Measurements from ENCODE around the gene CLDN25. TPM values are rescaled to one million over a fixed set of nuclear protein-coding genes. Genes with fewer than 3 reads are reported as not detected.
"Not testable (repeated sequence)": the region's sequence is repeated elsewhere in the genome, so short reads cannot be mapped to it uniquely, and the experiment has no call there.

Gene CLDN25
- total RNA-seq, 1 experiment from 2014 or later = not detected

DNA sequence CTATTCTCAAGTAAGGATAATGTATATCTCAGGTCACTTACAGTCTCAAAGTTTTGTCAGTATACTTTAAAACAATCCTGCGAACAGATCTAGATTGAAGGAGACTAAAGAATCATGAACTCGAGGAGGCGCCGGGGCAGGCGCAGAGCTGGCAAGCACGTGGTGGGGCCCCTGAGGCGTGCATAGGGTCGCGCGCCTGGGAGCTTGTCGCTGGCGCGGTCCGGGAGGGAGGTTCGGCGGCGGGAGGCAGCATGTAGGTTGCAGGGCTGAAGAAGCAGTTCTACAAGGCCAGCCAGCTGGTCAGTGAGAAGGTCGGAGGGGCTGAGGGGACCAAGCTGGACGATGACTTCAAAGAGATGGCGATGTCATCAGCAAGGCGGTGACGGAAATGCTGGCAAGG, 9.4 kb downstream of the CLDN25 start:
- H3K4me1 ChIP-seq (ENCODE audit: control insufficient read depth in 1 of 2, insufficient read depth in 2 of 2, low read length in 2 of 2); H3K79me2 ChIP-seq (ENCODE audit: insufficient read depth, low read length); H2AFZ ChIP-seq (ENCODE audit: low read depth, low read length, poor library complexity, severe bottlenecking); H3K27ac ChIP-seq (ENCODE audit: low read depth, low read length); H3K36me3 ChIP-seq (ENCODE audit: control insufficient read depth in 1 of 2, insufficient read depth in 2 of 2, low read length in 2 of 2); H4K20me1 ChIP-seq (ENCODE audit: insufficient read depth); H3K9me2 ChIP-seq (ENCODE audit: insufficient read depth); RAD21 ChIA-PET (ENCODE audit: low non-redundant PET in 1 of 2, low total read pairs in 2 of 2, uncharacterized antibody in 2 of 2, unreplicated experiment in 2 of 2); H3K9me3 ChIP-seq (ENCODE audit: control insufficient read depth in 1 of 2, insufficient read depth in 1 of 2, low read depth in 1 of 2, low read length in 2 of 2); DNase-seq (ENCODE audit: low read depth, low spot score); POLR2A ChIA-PET; H3K27me3 ChIP-seq (ENCODE audit: insufficient read depth, low read length); BruUV-seq (replicated peaks); H3K9ac ChIP-seq (ENCODE audit: low read length); CTCF ChIA-PET; H3K4me2 ChIP-seq (ENCODE audit: low read length); ATAC-seq; H3K4me3 ChIP-seq (replicated peaks in 1 of 2; ENCODE audit: low read depth in 1 of 2, low read length in 2 of 2); intact Hi-C loops (cut with micrococcal nuclease): not testable (repeated sequence)

DNA sequence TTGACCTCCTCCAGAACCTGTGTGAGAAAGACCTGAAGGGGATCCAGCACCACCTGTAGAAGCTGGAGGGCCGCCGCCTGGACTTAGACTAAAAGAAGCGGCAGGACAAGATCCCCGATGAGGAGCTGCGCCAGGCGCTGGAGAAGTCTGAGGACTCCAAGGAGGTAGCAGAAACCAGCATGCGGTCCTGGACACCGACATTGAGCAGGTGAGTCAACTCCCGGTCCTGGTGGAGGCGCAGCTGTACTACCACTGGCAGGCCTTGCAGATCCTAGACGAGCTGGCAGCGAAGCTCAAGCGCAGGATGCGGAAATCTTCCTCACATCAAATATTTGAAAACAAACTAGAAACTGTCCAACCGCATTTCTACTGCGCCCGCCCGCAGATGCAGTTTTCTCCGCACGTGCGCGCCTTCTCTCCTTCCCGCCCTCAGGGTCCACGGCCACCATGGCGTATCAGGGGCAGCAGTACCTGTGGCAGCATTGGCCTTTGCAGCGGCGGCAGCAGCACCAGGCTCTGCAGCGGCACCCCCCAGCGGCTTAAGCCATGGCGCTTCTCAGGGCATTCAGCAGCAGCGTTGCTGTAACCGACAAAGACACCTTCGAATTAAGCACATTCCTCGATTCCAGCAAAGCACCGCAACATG, 10.2 kb downstream of the CLDN25 start:
- DNase-seq (ENCODE audit: low read depth, low spot score) (no peak), ATAC-seq (no peak)
- ChIA-PET CTCF (no interaction called here), POLR2A (no interaction called here), RAD21 (ENCODE audit: low non-redundant PET in 1 of 2, low total read pairs in 2 of 2, uncharacterized antibody in 2 of 2, unreplicated experiment in 2 of 2) (no interaction called here)
- no peak overlapping the region for H3K9ac ChIP-seq (ENCODE audit: low read length)
- no peaks in the 10 kb centered on the region for H4K20me1 ChIP-seq (ENCODE audit: insufficient read depth)
- intact Hi-C loops (cut with micrococcal nuclease) = no loop called here
- no peaks in the 10 kb centered on the region for H3K4me1 ChIP-seq (ENCODE audit: control insufficient read depth in 1 of 2, insufficient read depth in 2 of 2, low read length in 2 of 2)
- H3K36me3 ChIP-seq (ENCODE audit: control insufficient read depth in 1 of 2, insufficient read depth in 2 of 2, low read length in 2 of 2) = no peaks in the 10 kb centered on the region
- no peaks in the 10 kb centered on the region for H3K27me3 ChIP-seq (ENCODE audit: insufficient read depth, low read length)
- H3K9me2 ChIP-seq (ENCODE audit: insufficient read depth) = no peaks in the 10 kb centered on the region
- H2AFZ ChIP-seq (ENCODE audit: low read depth, low read length, poor library complexity, severe bottlenecking) = no peak overlapping the region
- H3K9me3 ChIP-seq (ENCODE audit: control insufficient read depth in 1 of 2, insufficient read depth in 1 of 2, low read depth in 1 of 2, low read length in 2 of 2) = no peaks in the 10 kb centered on the region
- no peak overlapping the region for H3K4me3 ChIP-seq (replicated peaks in 1 of 2; ENCODE audit: low read depth in 1 of 2, low read length in 2 of 2)
- no TSS peak for BruUV-seq (replicated peaks)
- no peak for TF ChIP-seq EZH2 (IDR thresholded peaks at IDR 0.05)
- no peak for TF ChIP-seq SP1 (IDR thresholded peaks at IDR 0.05; ENCODE audit: low read depth)
- no peak overlapping the region for H3K4me2 ChIP-seq (ENCODE audit: low read length)
- H3K27ac ChIP-seq (ENCODE audit: low read depth, low read length) = no peak overlapping the region
- no peaks in the 10 kb centered on the region for H3K79me2 ChIP-seq (ENCODE audit: insufficient read depth, low read length)
